BE2C (cell line): Measurements from ENCODE around the gene PRICKLE2.

Experiments used
- DNase-seq: peaks from one replicate; pipeline ENCODE4 v3.0.0-alpha.2; 2020
- H3K27me3 ChIP-seq: fragments of 250-450 bp; sonication (Bioruptor Pico); 2 replicates; pipeline ENCODE4 v1.5.1; 2020; ENCODE audit warnings: mild to moderate bottlenecking
- H3K36me3 ChIP-seq: fragments of 250-450 bp; sonication (Bioruptor Pico); 2 replicates; pipeline ENCODE4 v1.5.1; 2020; ENCODE audit warnings: mild to moderate bottlenecking
- H3K4me1 ChIP-seq: fragments of 250-450 bp; sonication (Bioruptor Pico); 2 replicates; pipeline ENCODE4 v1.5.1; 2020
- H3K4me3 ChIP-seq: 2 replicates; pipeline ENCODE4 v1.5.1; 2011; ENCODE audit warnings: low read depth, low read length
- H3K9me3 ChIP-seq: fragments of 250-450 bp; sonication (Bioruptor Pico); 2 replicates; pipeline ENCODE4 v1.5.1; 2020
- CTCF ChIP-seq: IDR thresholded peaks from 2 replicates; pipeline ENCODE4 v1.5.1; 2012; ENCODE audit warnings: mild to moderate bottlenecking, low read depth, low read length

PRICKLE2 gene

GRCh38 chr3:64074060-64074459, 151.2 kb downstream of the PRICKLE2 start:
- Histone ChIP-seq H3K9me3 (no peaks in the 10 kb centered on the region), H3K4me1 (peaks cover 2% of the 10 kb centered on the region; the same call in 1 of the 2 replicates), H3K27me3 (no peaks in the 10 kb centered on the region), H3K36me3 (no peaks in the 10 kb centered on the region), H3K4me3 (no peak overlapping the region)
- no peak for TF ChIP-seq CTCF
- DNase-seq, result no peak

GRCh38 chr3:64073158-64073761, 152.0 kb downstream of the PRICKLE2 start:
- no peak for DNase-seq
- Histone ChIP-seq H3K4me1 (peaks cover 2% of the 10 kb centered on the region; the same call in 1 of the 2 replicates), H3K27me3 (no peaks in the 10 kb centered on the region), H3K4me3 (no peak overlapping the region), H3K36me3 (no peaks in the 10 kb centered on the region), H3K9me3 (no peaks in the 10 kb centered on the region)
- no peak; the same call in 1 of the 2 replicates for TF ChIP-seq CTCF

- DNase-seq, result no peak
- Histone ChIP-seq H3K36me3 (no peaks in the 10 kb centered on the region), H3K4me3 (no peak overlapping the region), H3K4me1 (peaks cover 2% of the 10 kb centered on the region; the same call in 1 of the 2 replicates), H3K27me3 (no peaks in the 10 kb centered on the region), H3K9me3 (no peaks in the 10 kb centered on the region)
- no peak for TF ChIP-seq CTCF
These were observed 153.1 kb downstream of the PRICKLE2 start for GRCh38 chr3:64072126-64072525.

GRCh38 chr3:64070704-64071103, 154.6 kb downstream of the PRICKLE2 start:
- H3K4me3 ChIP-seq, result no peak overlapping the region
- H3K36me3 ChIP-seq, result no peaks in the 10 kb centered on the region
- TF ChIP-seq CTCF, result no peak
- peaks cover 2% of the 10 kb centered on the region; the same call in 1 of the 2 replicates for H3K4me1 ChIP-seq
- no peaks in the 10 kb centered on the region for H3K9me3 ChIP-seq
- no peaks in the 10 kb centered on the region for H3K27me3 ChIP-seq
- no peak for DNase-seq

GRCh38 chr3:64067506-64068346, 157.5 kb downstream of the PRICKLE2 start:
- H3K4me3 ChIP-seq, result 0 out of 2 replicates have a peak overlapping the region, but pooled peaks have one; percentile 1
- H3K9me3 ChIP-seq, result no peaks in the 10 kb centered on the region
- H3K4me1 ChIP-seq, result no peaks in the 10 kb centered on the region
- no peak for TF ChIP-seq CTCF
- H3K36me3 ChIP-seq, result no peaks in the 10 kb centered on the region
- DNase-seq, result peak; percentile 18
- H3K27me3 ChIP-seq, result no peaks in the 10 kb centered on the region

- DNase-seq, result no peak
- H3K4me3 ChIP-seq, result no peak overlapping the region
- H3K27me3 ChIP-seq, result no peaks in the 10 kb centered on the region
- no peak for TF ChIP-seq CTCF
- H3K36me3 ChIP-seq, result no peaks in the 10 kb centered on the region
- H3K9me3 ChIP-seq, result no peaks in the 10 kb centered on the region
- H3K4me1 ChIP-seq, result no peaks in the 10 kb centered on the region
These were observed 160.5 kb downstream of the PRICKLE2 start for GRCh38 chr3:64064804-64065203.
